Measurements from ENCODE around the gene ALDH9A1.
"Not testable (repeated sequence)": the region's sequence is repeated elsewhere in the genome, so short reads cannot be mapped to it uniquely, and the experiment has no call there.

Gene ALDH9A1

DNA sequence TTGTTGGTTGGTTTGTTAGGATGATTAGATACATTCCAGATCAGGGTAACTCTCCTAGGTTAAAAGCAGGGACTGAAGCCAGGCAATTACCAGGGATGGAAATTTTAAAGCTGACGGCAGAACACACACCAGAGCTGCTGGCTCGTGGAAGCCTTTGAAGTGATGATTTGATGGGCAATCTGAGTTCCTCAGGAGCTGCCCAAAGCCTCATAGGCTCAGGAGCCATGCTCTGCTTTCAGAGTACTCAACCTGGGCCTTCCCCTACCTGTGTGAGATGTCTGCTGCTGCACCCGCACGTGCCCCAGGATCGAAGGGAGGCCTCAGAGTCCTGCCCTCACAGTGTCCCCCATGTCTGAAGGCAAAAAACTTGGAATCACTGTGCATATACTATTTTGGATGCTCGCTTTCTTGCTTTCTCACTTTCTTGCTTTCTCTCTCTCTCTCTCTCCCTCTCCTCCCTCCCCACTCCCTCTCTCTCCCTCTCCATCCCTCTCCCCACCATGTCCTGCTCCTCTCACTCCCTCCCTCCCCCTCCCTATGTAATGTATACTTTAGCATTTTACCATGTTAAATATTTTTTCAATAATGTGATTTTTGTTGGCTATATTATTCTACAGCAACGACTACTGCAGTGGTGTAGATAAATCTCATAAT, 49.3 kb downstream of the ALDH9A1 start:
- no peak for DNase-seq (ENCODE audit: low read depth)
- no peak overlapping the region for H3K4me3 ChIP-seq (ENCODE audit: low read depth, low read length)

- no peak overlapping the region for H3K4me3 ChIP-seq (ENCODE audit: low read depth, low read length)
- no peak for DNase-seq (ENCODE audit: low read depth)
These were observed 50.4 kb downstream of the ALDH9A1 start for GRCh38 chr1:165647970-165648369.

DNA sequence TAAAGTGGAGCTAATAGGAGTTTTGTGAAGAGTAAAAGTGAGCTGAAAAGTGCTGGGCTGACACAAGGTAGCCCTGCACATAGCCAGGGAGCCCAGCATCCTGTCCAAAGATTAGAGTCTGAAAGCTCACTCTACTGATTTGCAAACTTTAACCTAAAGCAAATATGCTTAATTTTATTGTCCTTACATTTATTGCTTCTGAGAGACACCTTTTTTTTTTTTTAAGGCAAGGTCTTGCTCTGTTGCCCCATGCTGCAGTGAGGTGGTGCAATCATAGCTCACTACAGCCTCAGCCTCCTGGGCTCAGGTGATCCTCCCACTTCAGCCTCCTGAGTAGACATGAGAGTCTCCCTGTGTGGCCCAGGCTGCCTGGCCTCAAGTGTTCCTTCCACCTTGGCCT, 50.8 kb downstream of the ALDH9A1 start:
- no peak for DNase-seq (ENCODE audit: low read depth)

DNA sequence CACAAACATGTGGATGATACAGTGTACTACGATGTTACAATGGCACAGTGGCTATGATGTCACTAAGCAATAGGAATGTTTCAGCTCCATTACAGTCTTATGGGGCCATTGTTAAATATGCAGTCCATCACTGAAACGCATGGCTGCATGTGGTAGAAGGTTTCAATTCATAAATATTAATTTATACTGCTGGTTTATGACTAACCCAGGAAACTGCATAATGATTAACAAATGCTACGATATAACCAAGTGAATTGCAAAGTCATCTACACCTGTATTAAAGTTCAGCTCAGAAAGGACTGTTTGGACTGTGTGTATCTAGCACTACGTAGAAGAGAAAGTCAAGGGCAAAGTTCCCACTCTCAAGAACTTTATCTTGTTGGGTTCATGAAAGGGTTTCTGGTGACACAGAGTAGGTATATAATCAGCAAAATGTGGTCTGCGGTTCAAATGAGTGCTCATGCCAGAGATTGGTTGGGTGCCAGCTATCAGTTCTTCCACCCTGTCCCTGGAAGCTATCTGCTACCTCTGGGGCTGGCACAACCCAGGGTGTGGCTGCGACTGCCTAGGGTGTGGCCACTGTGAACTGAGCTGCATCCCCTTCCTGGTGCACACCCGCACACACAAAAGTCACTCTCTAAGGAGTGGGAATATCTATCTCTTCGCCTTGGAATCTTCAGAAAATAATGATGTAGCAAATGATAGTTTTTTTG, 52.6 kb downstream of the ALDH9A1 start:
- H3K4me3 ChIP-seq (ENCODE audit: low read depth, low read length) = no peak overlapping the region
- no peak for DNase-seq (ENCODE audit: low read depth)

More for the DNA sequence above, 50.8 kb downstream of the ALDH9A1 start:
- no peak overlapping the region for H3K4me3 ChIP-seq (ENCODE audit: low read depth, low read length)

DNA sequence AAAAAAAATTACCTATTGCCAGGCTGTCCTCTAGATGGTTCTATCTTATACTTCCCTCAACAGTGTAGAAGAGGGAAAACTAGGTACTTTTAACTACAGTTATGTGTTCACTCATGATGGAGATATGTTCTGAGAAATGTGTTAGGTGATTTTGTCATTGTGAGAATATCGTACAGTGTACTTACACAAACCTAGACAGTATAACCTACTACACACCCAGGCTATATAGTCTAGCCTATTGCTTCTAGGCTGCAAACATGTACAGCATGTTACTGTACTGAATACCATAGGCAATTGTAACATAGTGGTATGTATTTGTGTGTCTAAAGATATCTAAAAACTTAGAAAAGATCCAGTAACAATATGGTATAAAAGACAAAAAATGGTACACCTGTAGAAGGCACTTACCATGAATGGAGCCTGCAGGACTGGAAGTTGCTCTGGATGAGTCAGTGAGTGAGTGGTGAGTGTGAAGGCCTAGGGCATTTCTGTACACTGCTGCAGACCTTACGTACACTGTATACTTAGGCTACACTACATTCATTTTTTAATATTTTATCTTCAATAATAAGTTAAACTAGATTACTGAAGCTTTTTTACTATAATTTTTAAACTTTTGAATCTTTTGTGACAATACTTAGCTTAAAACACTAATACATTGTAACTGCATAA, 54.2 kb downstream of the ALDH9A1 start:
- no peak overlapping the region for H3K4me3 ChIP-seq (ENCODE audit: low read depth, low read length)

GRCh38 chr1:165641231-165641987, 57.0 kb downstream of the ALDH9A1 start:
- H3K4me3 ChIP-seq (ENCODE audit: low read depth, low read length) = no peak overlapping the region
- DNase-seq (ENCODE audit: low read depth) = no peak

More for the DNA sequence above, 54.2 kb downstream of the ALDH9A1 start:
- no peak for DNase-seq (ENCODE audit: low read depth)

GRCh38 chr1:165639821-165640623, 58.3 kb downstream of the ALDH9A1 start:
- DNase-seq (ENCODE audit: low read depth) = no peak
- H3K4me3 ChIP-seq (ENCODE audit: low read depth, low read length) = no peak overlapping the region

GRCh38 chr1:165638211-165638610, 60.2 kb downstream of the ALDH9A1 start:
- not testable (repeated sequence) for H3K4me3 ChIP-seq (ENCODE audit: low read depth, low read length); DNase-seq (ENCODE audit: low read depth)

DNA sequence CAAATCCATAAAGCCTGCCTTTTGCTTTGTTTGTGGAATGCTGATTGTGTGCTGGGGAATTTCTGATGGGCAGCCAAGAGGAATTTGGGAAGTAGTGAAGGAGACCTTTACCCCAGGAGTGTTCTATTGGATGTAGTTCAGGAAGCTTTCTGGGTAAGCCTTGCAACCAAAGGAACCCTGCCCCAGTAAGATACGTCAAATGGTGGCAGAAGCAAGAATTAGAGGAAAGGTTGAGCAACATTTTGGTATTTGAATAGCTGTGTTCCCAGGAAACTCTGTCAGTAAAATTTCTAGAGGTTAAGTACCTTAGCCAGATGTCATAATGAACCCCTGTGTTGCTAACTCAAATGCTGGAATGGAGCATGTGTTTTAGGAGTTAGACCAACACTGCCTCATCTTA, 60.9 kb downstream of the ALDH9A1 start:
- peak; percentile 69 for DNase-seq (ENCODE audit: low read depth)
- no peak overlapping the region for H3K4me3 ChIP-seq (ENCODE audit: low read depth, low read length)

DNA sequence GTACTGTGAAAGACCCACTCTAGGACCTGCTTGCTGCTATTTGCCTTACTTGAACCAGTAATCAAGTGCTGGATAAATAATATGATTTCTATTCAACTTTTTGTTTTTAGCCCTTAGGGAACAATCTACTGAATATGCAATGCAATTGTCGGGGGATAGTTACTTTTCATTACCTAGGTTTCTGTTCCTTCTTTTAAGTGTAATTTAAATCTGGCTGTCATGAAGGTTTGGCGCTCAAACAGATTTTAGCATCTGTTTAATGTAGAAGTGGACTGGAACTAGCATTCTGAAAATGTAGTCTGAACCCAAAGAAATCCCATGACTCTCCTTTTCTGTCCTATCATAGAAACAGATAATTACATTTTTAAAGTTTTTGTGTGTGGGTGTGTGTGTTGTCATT, 62.5 kb downstream of the ALDH9A1 start:
- no peak for DNase-seq (ENCODE audit: low read depth)
- no peak overlapping the region for H3K4me3 ChIP-seq (ENCODE audit: low read depth, low read length)

- no peak overlapping the region for H3K4me3 ChIP-seq (ENCODE audit: low read depth, low read length)
- no peak for DNase-seq (ENCODE audit: low read depth)
These were observed 63.0 kb downstream of the ALDH9A1 start for GRCh38 chr1:165635329-165635728.

DNA sequence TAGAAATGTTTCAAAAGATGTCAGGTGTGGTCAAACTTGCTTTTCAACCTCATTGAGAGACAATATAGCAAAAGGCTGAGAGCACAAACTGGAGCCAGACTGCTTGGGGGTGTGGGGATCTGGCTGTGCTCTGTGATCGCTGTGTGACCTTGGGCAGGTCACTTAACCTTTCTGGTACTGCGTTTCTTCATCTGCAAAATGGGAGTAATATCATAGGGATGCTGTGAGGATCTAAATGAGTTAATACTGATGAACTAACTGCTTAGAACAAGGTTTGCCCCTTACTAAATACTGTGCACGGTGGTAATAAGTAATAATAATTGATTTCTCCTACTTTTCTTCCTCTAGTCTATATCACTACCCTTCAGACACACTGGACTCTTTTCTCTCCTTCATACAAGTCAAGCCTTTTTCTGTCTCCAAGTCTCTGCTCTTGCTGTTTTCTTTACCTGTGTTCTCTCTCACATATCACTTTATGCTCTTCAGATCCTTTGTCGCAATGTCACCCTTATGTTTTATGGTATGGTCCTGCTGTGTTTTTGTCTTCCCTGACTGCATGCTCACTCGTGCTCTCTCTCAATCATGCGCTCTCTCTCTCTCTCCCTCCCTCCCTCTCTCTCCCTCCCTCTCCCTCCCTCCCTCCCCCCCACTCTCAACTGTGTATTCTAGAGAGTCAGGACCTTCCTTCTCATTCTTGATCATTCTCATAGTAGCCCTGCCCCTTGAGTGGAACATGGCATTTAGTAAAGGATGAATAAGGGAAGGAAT, 64.0 kb downstream of the ALDH9A1 start:
- DNase-seq (ENCODE audit: low read depth) = no peak
- H3K4me3 ChIP-seq (ENCODE audit: low read depth, low read length) = no peak overlapping the region

DNA sequence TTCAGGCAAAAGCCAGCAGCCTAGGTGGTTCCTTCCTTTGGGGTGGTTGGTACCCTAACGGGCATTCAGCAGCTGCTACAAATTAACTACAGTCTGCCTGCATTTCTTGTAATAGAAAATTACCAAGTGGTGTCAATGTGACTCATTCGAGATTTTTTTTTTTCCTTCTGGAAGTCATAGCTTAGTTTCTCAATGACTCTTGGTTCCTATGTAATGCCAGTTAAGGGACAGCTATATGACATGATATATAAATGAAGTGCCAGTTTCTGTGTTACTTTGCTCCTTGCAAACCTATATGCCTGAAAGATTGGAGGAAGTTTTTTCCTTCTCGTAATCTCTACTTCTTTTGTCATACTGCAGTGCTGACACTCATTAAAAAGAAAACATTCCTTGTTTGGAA, 64.7 kb downstream of the ALDH9A1 start:
- DNase-seq (ENCODE audit: low read depth) = no peak
- no peak overlapping the region for H3K4me3 ChIP-seq (ENCODE audit: low read depth, low read length)

DNA sequence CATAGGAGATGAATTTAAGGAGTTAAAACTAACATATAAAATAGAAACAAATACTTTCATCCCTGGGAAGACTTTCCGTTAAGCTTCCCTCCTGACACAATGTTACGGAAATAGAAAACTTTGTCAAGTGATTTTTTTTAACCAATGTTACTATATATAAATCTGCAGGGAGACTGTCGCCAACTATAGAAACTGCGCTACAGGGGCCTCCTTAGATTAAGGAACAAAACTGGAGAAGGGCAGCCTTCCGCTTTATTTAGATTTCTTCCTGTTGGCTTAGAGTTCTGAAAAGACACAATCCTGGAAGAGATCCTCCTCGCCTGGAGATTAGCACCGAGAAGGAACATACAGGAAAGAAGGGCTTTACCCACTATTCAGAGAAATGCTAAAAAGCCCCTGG, 65.9 kb downstream of the ALDH9A1 start:
- H3K4me3 ChIP-seq (ENCODE audit: low read depth, low read length) = peak overlapping the region; percentile 97

DNA sequence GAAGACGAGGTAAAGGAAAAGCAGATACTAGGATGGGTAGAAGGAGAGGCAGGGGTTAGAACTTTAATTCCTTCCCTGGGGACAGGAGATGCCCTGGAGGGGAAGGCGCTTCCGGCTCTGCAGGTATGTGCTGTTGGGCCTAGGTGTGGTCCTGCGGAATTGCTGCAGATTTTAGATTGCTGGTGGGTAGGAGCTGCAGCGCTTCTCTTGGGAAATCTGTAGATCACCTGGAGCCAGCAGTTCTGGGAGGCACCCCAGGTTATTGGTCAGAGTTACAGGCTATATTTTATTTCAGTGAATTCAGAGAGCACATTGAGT, 66.3 kb downstream of the ALDH9A1 start:
- DNase-seq (ENCODE audit: low read depth) = no peak
- H3K4me3 ChIP-seq (ENCODE audit: low read depth, low read length) = peak overlapping the region; percentile 97

More for the DNA sequence above, 65.9 kb downstream of the ALDH9A1 start:
- no peak for DNase-seq (ENCODE audit: low read depth)

GRCh38 chr1:165631342-165632151, 66.8 kb downstream of the ALDH9A1 start:
- peak overlapping the region; percentile 97 for H3K4me3 ChIP-seq (ENCODE audit: low read depth, low read length)
- peak; percentile 59 for DNase-seq (ENCODE audit: low read depth)

DNA sequence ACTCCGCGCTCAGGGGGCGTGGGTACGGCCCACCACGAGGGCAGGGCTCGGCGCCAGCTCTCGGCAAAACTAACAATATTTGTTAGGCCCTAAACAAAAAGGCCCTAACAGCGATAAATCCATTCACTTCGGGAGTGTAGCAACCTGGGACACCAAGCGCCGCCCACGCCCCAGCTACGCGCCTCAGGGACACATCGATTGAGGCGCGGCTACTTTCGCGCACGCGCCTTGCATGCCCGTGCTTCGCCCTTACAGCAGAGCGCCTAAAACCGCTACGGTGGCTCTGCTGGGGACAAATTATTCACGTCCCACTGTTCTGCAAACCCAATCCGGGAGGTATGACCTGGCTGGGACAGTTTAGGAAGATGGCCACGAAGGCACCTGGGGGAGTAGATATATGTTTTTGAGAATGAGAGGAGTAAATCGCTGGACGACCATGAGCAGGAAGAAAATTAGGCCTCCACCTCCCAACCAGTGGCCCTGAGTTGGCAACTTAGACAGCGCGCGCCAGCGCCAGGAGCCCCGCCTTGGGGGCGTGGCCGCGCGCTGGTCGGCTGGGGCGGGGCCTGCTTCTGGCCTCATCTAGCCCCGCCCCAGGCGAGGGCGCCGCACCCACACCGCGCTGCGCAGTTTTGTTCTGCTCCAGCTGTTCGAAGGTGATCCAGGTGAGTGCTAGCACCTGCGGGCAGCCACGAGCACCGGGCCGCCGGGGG, 67.6 kb downstream of the ALDH9A1 start, which contains the start of gene MGST3:
MGST3 (plus strand) TSS at position 606 of the 713 bp plus-strand sequence. CDS start 18,614 bp downstream, outside the sequence.
- peak; percentile 78 for DNase-seq (ENCODE audit: low read depth)
- peak within 1 kb of the TSS; percentile 97 for H3K4me3 ChIP-seq (ENCODE audit: low read depth, low read length)
